Stimulated activated CD8-positive, alpha-beta memory T cell treated with anti-CD3 and anti-CD28 coated beads, Interleukin-4, amount 100 ng/mL, for 48 hours (primary cell): ENCODE measurements around the gene DENND11.

Source experiments
- DNase-seq: peaks from one replicate; pipeline ENCODE4 v3.0.0-alpha.2; 2020

The DENND11 gene

DNA sequence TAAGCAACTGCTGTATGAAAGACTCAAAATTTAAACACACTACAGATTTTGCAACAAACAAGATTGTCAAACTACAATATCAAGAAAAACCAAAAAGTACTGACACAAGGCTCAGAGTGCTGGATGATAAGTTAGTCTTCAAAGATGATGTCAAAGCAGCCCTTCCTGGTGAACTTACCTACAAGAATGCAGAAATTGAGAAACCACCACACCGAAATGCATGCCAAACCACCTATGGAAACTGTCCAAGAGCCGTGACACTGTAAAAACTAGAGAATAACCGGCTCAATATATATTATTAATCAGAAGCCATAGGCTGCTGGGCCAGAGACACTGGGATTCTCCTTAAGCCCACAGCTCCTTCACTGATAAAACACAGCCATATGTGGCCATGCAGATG, 25.3 kb downstream of the DENND11 start:
- DNase-seq: no peak

DNA sequence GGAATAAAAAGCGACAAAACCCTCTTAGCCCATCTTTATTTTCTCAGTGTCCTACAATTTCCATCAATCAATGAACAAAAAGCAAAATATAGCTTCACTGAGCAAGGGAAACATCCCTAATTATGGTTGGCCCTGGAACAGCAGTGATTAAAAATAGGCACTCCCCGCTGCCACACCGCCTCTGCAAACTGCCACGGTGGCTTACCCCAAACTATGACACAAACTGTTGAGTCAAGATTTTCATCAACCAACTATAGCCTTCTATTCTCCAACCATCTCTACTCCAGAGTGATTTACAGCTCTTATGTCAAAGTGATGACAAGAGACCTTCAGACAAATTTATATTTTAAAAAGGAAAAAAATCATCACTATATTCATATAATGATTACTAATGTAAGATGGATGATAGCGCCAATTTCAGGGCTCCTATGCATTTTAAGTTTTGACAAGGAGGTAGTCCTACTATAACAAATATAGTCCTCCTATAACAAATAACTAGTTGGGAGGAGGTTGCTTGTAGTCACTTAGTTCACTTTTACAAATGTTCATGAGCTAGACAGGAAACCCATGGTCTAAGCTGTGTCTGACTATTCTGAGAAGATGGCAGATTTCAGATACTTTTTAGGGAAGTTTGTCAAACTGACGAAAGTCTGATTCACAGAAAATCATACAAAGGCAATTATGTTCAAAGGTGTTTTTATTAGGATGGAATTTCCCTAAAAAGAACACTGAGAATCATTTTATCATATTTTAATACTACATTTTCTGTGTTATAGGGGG, 26.3 kb downstream of the DENND11 start:
- DNase-seq: peak; percentile 47

GRCh38 chr7:141674702-141675101, 27.3 kb downstream of the DENND11 start:
- no peak for DNase-seq

GRCh38 chr7:141674171-141674671, 27.7 kb downstream of the DENND11 start:
- no peak for DNase-seq

DNA sequence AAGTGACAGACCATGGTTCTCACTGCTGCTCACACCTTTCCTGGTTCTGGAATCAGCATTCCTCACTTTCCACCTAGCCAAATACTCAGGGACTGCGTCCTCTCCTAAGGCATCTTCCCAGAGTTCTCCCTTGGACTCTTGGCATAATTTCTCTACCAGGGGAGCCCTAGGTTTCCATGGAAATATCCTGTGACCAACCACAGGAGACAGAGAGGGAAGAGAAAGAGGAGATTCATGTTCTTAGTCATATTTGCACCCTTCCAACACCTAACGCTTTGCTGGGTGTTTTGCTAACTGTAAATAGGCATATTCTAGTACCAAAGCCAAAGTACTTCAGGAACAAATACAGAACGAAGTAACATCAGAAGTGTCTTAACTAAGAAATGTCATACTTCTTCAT, 28.6 kb downstream of the DENND11 start:
- no peak for DNase-seq

GRCh38 chr7:141671705-141672496, 30.1 kb downstream of the DENND11 start:
- DNase-seq: no peak

DNA sequence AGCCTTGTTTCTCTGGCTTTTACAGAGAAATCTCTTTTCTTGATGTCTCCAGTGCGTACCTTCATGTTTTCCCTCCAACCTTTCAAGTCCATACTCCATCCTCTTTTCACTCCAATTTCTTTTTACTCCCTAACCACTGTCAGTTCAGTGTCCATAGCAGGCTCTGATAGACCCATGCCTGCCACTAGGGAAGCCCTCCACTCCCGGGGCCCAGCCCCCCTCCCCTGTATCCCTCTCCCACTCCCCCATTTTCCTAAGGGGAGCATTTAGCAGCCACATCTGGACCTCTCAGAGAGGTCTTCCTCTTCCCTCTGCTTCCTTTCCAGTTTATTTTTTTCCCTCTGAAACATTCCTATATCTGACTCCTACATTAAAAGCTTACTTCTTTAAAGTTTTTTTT, 33.1 kb downstream of the DENND11 start:
- DNase-seq: no peak

GRCh38 chr7:141666071-141666470, 35.9 kb downstream of the DENND11 start:
- DNase-seq: no peak

DNA sequence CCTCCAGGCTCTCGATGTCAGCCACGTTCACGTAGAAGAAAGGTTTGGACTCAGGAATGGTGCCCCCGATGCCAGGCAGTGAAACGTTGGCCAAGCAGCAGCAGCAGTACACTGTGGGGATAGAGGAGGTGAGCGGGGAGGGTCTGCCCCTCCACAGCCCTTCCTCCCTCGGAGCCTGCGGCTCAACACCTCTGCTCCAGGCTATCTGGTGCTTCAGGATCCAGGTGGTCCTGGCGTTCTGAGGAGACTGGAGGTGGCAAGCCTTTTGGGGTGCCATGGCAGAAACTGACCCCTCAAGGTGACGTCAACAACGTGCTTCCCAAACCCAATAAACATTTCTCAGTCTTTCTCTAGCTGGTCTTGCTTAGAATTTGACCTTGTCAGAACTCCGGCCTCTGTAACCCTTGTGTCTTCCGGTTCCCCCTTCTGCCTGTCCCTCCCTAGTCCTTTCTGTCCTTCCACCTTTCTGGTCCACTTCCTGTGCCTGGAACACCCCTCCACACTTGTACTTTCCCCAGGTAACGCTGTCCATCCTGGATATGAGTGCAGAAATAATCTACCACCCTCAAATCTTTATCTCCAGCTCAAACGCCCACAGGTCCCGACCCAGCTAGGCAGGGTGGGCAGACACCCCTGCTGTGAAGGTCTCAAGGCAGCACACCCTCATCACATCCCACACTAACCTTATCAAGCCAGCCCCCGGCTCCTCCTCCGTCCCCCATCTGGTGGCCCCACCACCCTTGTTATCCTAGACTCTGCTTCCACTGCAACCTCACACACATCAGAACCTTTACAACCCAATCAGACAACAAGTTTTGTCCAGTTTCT, 36.5 kb downstream of the DENND11 start:
- DNase-seq: no peak

DNA sequence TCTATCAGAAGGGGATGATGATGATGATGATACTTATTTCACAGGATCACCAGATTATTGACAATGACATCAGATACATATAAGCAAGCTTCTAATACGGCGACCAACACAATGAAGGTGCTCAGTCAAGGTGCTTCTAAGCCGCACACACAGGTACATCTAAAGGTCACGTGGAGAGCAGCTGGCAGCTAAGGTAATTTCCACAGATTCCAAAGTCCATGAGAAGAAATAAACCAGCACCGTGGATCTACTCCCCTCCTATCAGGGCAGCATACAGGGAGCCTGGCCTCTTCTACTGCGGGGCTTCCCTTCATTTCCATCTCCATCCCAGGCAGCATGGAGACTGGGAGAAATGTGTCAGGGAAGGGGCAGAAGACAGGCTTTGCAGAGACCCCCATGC, 37.5 kb downstream of the DENND11 start:
- DNase-seq: no peak

DNA sequence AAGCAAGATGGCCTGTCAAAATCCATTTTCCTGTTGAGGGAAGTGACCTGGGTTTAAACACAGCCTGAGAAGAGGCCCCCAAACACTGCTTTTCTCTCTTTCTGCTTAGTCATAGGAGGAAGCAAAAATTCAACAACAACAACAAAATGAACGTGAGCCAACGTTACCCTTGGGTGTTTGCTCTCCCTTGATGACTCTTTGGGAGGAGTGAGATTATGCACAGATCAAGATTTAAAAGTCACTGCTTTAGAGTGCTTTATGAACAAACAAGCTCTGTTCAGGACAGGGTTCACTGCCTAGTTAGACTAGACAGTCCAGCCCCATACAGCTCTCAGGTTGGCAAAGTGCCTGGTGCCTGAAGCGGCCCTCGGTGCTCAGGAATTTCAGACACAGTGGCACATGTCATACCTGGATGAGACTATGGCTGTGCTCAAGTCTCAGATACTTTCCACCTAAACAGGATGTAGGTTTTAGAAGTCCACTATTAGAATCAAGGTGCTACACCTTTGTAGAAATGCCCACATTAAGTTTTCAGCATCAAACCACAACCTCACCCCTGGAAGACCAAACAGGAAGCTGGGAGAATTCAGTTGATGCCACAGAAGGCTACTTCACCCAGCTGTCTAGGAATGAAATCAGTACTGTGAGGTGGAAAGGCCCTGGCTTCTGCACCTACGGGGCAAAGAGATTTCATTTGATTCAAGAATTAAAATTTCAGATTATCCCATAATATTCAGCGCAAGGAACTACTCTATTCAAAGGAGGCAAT, 38.7 kb downstream of the DENND11 start:
- no peak for DNase-seq

- DNase-seq: no peak
These were observed 41.7 kb downstream of the DENND11 start for GRCh38 chr7:141660259-141660658.

- no peak for DNase-seq
These were observed 42.5 kb downstream of the DENND11 start for GRCh38 chr7:141659501-141659900.

DNA sequence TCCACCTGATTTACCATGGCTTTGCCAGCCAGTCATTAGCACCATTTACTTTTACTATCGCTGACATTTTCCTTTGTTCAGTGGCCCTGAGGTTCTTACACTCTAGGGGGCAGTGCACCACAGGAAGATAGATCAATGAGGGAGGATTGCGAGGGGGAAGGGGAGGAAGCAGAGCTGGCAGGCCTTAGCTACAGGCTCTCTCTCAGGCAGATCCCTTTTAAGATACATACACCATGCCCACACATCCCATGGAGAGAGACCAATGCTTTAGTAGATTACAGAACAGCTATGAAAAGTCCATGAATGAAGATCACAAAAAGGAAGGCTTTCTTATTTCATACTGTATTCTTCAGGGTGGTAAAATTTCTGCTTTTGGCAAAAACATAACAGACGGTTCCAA, 47.4 kb downstream of the DENND11 start:
- peak; percentile 58 for DNase-seq

- no peak for DNase-seq
These were observed 49.3 kb downstream of the DENND11 start for GRCh38 chr7:141652691-141653090.
